Measurements from ENCODE around the gene PREB.

Gene PREB

GRCh38 chr2:27152102-27152795, 17.8 kb upstream of the PREB start:
- no peak for DNase-seq

- DNase-seq: peak; percentile 77
Observed at GRCh38 chr2:27150639-27151230, 16.3 kb upstream of the PREB start.

- no peak for DNase-seq
Observed at GRCh38 chr2:27149570-27150405, 15.4 kb upstream of the PREB start.

GRCh38 chr2:27148801-27149439, 14.5 kb upstream of the PREB start, which contains the start of gene TCF23:
TSS of gene TCF23 (plus strand) at chr2:27149004. CDS start at chr2:27149134, 130 bp downstream.
- DNase-seq: no peak

- no peak for DNase-seq
Observed at GRCh38 chr2:27147935-27148334, 13.5 kb upstream of the PREB start.

GRCh38 chr2:27145682-27146081, 11.2 kb upstream of the PREB start:
- DNase-seq: no peak

GRCh38 chr2:27143285-27143684, 8.8 kb upstream of the PREB start:
- DNase-seq: no peak

- DNase-seq: no peak
Observed at GRCh38 chr2:27139310-27139709, 4.9 kb upstream of the PREB start, which contains the start of gene PRR30. TSS of gene PRR30 (minus strand) at chr2:27139410. CDS start at chr2:27138329, 1,081 bp downstream.

- no peak for DNase-seq
Observed at GRCh38 chr2:27138111-27138510, 3.7 kb upstream of the PREB start.

- no peak for DNase-seq
Observed at GRCh38 chr2:27137322-27137935, 3.0 kb upstream of the PREB start.

GRCh38 chr2:27136751-27137150, 2.3 kb upstream of the PREB start:
- DNase-seq: no peak

- DNase-seq: no peak
Observed at GRCh38 chr2:27135478-27135955, 1.1 kb upstream of the PREB start.

GRCh38 chr2:27134781-27135477, 493 bp upstream of the PREB start:
- DNase-seq: no peak

- DNase-seq: no peak
Observed at GRCh38 chr2:27133195-27133875, 1.1 kb downstream of the PREB start.

- DNase-seq: no peak
Observed at GRCh38 chr2:27131429-27131828, 3.0 kb downstream of the PREB start.

- DNase-seq: no peak
Observed at GRCh38 chr2:27130396-27130795, 4.0 kb downstream of the PREB start.

GRCh38 chr2:27128668-27129571, 5.5 kb downstream of the PREB start:
- no peak for DNase-seq

GRCh38 chr2:27127883-27128667, 6.4 kb downstream of the PREB start:
- DNase-seq: no peak

GRCh38 chr2:27126252-27126710, 8.2 kb downstream of the PREB start:
- DNase-seq: peak; percentile 29

All from NCI-H82 (cell line).